HCT116 (cell line): ENCODE measurements around the gene ASNS.

Experiments used
- POLR2AphosphoS5 ChIP-seq: IDR thresholded peaks from 2 replicates; pipeline ENCODE4 v1.6.1; 2011; ENCODE audit warnings: mild to moderate bottlenecking, low read depth, low read length, moderate library complexity
- TF ChIP-seq, protein P1 (sequence below), 3 experiments: fragments of 200-600 bp in 1 of 3; sonication (generic) in 1 of 3; IDR thresholded peaks in 2 of 3; conservative IDR thresholded peaks in 1 of 3; 2 replicates each; pipeline ENCODE4 v1.5.1; 2012 to 2017; ENCODE audit warnings: low read depth in 2 of 3, low read length in 2 of 3, antibody characterized with exemption in 1 of 3, borderline replicate concordance in 1 of 3, control low read depth in 1 of 3, mild to moderate bottlenecking in 1 of 3, mixed read lengths in 1 of 3, mixed run types in 1 of 3, moderate library complexity in 1 of 3; ENCODE audit not compliant: insufficient read depth in 1 of 3

DNA sequence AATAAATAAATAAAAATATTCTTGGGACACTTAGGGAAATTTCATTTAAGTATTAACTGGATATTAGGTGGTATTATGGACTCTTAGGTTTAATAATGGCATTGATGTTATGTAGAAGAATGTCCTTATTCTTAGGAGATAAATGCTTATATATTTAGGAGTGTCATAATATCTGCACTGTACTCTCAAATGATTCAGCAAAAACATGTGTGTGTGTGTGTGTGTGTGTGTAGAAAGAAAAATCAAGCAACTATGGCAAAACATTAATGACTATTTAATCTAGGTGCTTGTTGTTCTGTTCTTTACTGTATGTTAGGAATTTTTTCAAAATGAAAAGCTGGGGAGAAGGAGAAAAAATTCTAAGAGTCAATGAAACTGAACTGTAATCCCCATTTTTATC lies 3.9 kb downstream of the ASNS start:
- TF ChIP-seq, protein P1, sequence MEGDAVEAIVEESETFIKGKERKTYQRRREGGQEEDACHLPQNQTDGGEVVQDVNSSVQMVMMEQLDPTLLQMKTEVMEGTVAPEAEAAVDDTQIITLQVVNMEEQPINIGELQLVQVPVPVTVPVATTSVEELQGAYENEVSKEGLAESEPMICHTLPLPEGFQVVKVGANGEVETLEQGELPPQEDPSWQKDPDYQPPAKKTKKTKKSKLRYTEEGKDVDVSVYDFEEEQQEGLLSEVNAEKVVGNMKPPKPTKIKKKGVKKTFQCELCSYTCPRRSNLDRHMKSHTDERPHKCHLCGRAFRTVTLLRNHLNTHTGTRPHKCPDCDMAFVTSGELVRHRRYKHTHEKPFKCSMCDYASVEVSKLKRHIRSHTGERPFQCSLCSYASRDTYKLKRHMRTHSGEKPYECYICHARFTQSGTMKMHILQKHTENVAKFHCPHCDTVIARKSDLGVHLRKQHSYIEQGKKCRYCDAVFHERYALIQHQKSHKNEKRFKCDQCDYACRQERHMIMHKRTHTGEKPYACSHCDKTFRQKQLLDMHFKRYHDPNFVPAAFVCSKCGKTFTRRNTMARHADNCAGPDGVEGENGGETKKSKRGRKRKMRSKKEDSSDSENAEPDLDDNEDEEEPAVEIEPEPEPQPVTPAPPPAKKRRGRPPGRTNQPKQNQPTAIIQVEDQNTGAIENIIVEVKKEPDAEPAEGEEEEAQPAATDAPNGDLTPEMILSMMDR (IDR thresholded peaks at IDR 0.05 in 2 of 3, conservative IDR thresholded peaks at IDR 0.05 in 1 of 3; ENCODE audit: borderline replicate concordance in 1 of 3, insufficient read depth in 1 of 3, low read depth in 2 of 3, low read length in 2 of 3) = no peak
- TF ChIP-seq POLR2AphosphoS5 = no peak
